Small intestine (tissue), 7 donors: Measurements from ENCODE around the gene AASDH. TPM values are rescaled to one million over a fixed set of nuclear protein-coding genes. Genes with fewer than 3 reads are reported as not detected.
"Not testable (repeated sequence)": the region's sequence is repeated elsewhere in the genome, so short reads cannot be mapped to it uniquely, and the experiment has no call there.

Experiments
- DNase-seq, 2 donors: peaks; one replicate each; pipeline versions ENCODE4 v3.0.0 to v3.0.0-alpha.2; 2013
- FAIRE-seq: peaks from 2 replicates; lab custom pipeline; 2012; peaks lifted over from hg19 to GRCh38; lab: Jason Lieb, UNC
- H3K27ac ChIP-seq, 3 donors: one replicate each; pipeline ENCODE4 v1.5.1; 2013; ENCODE audit warnings: low read length in 2 of 3, mild to moderate bottlenecking in 2 of 3, control low read depth in 1 of 3, inconsistent platforms in 1 of 3, low read depth in 1 of 3, moderate library complexity in 1 of 3
- H3K27me3 ChIP-seq, 3 donors: one replicate each; pipeline ENCODE4 v1.6.1; 2013; ENCODE audit warnings: low read length in 3 of 3, inconsistent platforms in 1 of 3; ENCODE audit not compliant: control insufficient read depth in 3 of 3, insufficient read depth in 3 of 3
- H3K36me3 ChIP-seq, 3 donors: one replicate each; pipeline ENCODE4 v1.6.1; 2013; ENCODE audit warnings: low read length in 3 of 3, inconsistent platforms in 1 of 3, low read depth in 1 of 3, mild to moderate bottlenecking in 1 of 3, moderate library complexity in 1 of 3; ENCODE audit not compliant: control insufficient read depth in 3 of 3, insufficient read depth in 2 of 3
- H3K4me1 ChIP-seq, 3 donors: one replicate each; pipeline ENCODE4 v1.6.1; 2013; ENCODE audit warnings: low read length in 2 of 3, inconsistent platforms in 1 of 3, low read depth in 1 of 3, mild to moderate bottlenecking in 1 of 3, moderate library complexity in 1 of 3; ENCODE audit not compliant: control insufficient read depth in 3 of 3, insufficient read depth in 2 of 3
- H3K4me3 ChIP-seq, 3 donors: one replicate each; pipeline ENCODE4 v1.5.1; 2013; ENCODE audit warnings: low read length in 3 of 3, control low read depth in 1 of 3, inconsistent platforms in 1 of 3, low read depth in 1 of 3, mild to moderate bottlenecking in 1 of 3, moderate library complexity in 1 of 3
- H3K9me3 ChIP-seq, 2 donors: one replicate each; pipeline ENCODE4 v1.6.1; 2013; ENCODE audit warnings: low read depth in 1 of 2, low read length in 1 of 2; ENCODE audit not compliant: control insufficient read depth in 2 of 2, insufficient read depth in 1 of 2
- WGBS, 3 donors: extraction: QIAGEN DNeasy Blood & Tissue Kit; methylation state at CpG; one replicate each; pipeline ENCODE4 v1.1.7; 2013; 5-methylcytosine and 5-hydroxymethylcytosine counted together
- polyA plus RNA-seq, 4 donors: library from polyadenylated mRNA; stranded (reverse) in 3 of 4; unstranded in 1 of 4; fragments of 200-250 nt in 3 of 4; fragments of 120-200 nt in 1 of 4; gene quantifications; one replicate each; pipeline versions ENCODE4 v1.2.1 to v1.2.3, GENCODE V29; 2013
- donor health status: healthy with polysubstance abuse.
- donor health status: control.
- donor health status: control.
- donor health status: Bipolar disorder and iron deficiency.
- donor health status: healthy.

AASDH gene
- polyA plus RNA-seq, 4 donors, result 1.9 to 13.3 (median 4.1) TPM

GRCh38 chr4:56374956-56375355 is 12.3 kb downstream of the AASDH start:
- no peak for FAIRE-seq
- 93 to 100% (median 95%) methylated on average over 1 of the region's 1 CpG for WGBS, 3 donors

GRCh38 chr4:56372774-56373173 is 14.5 kb downstream of the AASDH start:
- Histone ChIP-seq H3K27ac (no peak overlapping the region), H3K4me3 (no peak overlapping the region), H3K36me3 (peaks cover 0 to 14% (median 2%) of the 10 kb centered on the region in 3 donors), H3K4me1 (no peaks in the 10 kb centered on the region), H3K9me3 (no peaks in the 10 kb centered on the region), H3K27me3 (no peaks in the 10 kb centered on the region)
- FAIRE-seq (no peak), DNase-seq (no peak)
- WGBS, 3 donors, result 29 to 96% (median 76%) methylated on average over 1 of the region's 1 CpG

More at GRCh38 chr4:56374956-56375355, 12.3 kb downstream of the AASDH start:
- no peak for DNase-seq
- Histone ChIP-seq H3K4me3 (no peak overlapping the region), H3K27me3 (no peaks in the 10 kb centered on the region), H3K27ac (no peak overlapping the region), H3K36me3 (peaks cover 0 to 10% (median 4%) of the 10 kb centered on the region in 3 donors), H3K9me3 (no peaks in the 10 kb centered on the region), H3K4me1 (no peaks in the 10 kb centered on the region)

- Histone ChIP-seq H3K36me3 (peaks cover 0 to 14% (median 2%) of the 10 kb centered on the region in 3 donors), H3K9me3 (no peaks in the 10 kb centered on the region), H3K27ac (no peak overlapping the region), H3K4me3 (no peak overlapping the region), H3K4me1 (no peaks in the 10 kb centered on the region), H3K27me3 (no peaks in the 10 kb centered on the region)
- 69 to 79% (median 75%) methylated on average over 8 of the region's 8 CpGs for WGBS, 3 donors
- FAIRE-seq (no peak), DNase-seq (no peak)
Observed at GRCh38 chr4:56371426-56372220, 15.7 kb downstream of the AASDH start.

GRCh38 chr4:56370377-56370776 is 16.9 kb downstream of the AASDH start:
- Histone ChIP-seq H3K27ac (no peak overlapping the region), H3K4me3 (no peak overlapping the region)
- WGBS, 3 donors, result 95 to 97% (median 96%) methylated on average over 3 of the region's 3 CpGs

DNA sequence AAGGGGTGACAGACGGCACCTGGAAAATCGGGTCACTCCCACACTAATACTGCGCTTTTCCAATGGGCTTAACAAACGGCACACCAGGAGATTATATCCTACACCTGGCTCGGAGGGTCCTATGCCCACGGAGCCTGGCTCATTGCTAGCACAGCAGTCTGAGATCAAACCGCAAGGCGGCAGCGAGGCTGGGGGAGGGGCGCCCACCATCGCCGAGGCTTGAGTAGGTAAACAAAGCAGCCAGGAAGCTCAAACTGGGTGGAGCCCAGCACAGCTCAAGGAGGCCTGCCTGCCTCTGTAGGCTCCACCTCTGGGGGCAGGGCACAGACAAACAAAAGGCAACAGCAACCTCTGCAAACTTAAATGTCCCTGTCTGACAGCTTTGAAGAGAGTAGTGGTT is 24.3 kb downstream of the AASDH start:
- H3K4me3 ChIP-seq, H3K27me3 ChIP-seq, H3K4me1 ChIP-seq, H3K27ac ChIP-seq, DNase-seq, FAIRE-seq, H3K9me3 ChIP-seq: not testable (repeated sequence)
- peaks cover 0 to 16% (median 3%) of the 10 kb centered on the region in 3 donors for H3K36me3 ChIP-seq
- WGBS, 3 donors, result 95 to 100% (median 96%) methylated on average over 12 of the region's 12 CpGs

More at GRCh38 chr4:56370377-56370776, 16.9 kb downstream of the AASDH start:
- H3K9me3 ChIP-seq, result no peaks in the 10 kb centered on the region
- peaks cover 0 to 14% (median 2%) of the 10 kb centered on the region in 3 donors for H3K36me3 ChIP-seq
- no peaks in the 10 kb centered on the region for H3K4me1 ChIP-seq
- no peaks in the 10 kb centered on the region for H3K27me3 ChIP-seq
- FAIRE-seq (no peak), DNase-seq (no peak)

GRCh38 chr4:56360071-56360470 is 27.2 kb downstream of the AASDH start:
- H3K36me3 ChIP-seq, result peaks cover 3 to 27% (median 3%) of the 10 kb centered on the region in 3 donors
- DNase-seq, result no peak
- H3K27me3 ChIP-seq, result no peaks in the 10 kb centered on the region
- no peaks in the 10 kb centered on the region for H3K4me1 ChIP-seq
- H3K4me3 ChIP-seq, result no peak overlapping the region
- peaks cover 0 to 8% of the 10 kb centered on the region in 2 donors for H3K9me3 ChIP-seq
- no peak overlapping the region for H3K27ac ChIP-seq
- no peak for FAIRE-seq

GRCh38 chr4:56356650-56357049 is 30.6 kb downstream of the AASDH start:
- WGBS, 3 donors, result 97 to 100% (median 99%) methylated on average over 9 of the region's 9 CpGs
- Histone ChIP-seq H3K9me3 (no peaks in the 10 kb centered on the region), H3K27ac (no peak overlapping the region), H3K36me3 (peaks cover 4 to 22% (median 5%) of the 10 kb centered on the region in 3 donors), H3K27me3 (no peaks in the 10 kb centered on the region), H3K4me3 (no peak overlapping the region), H3K4me1 (no peaks in the 10 kb centered on the region)
- no peak for DNase-seq
- FAIRE-seq, result no peak

GRCh38 chr4:56348576-56348975 is 38.7 kb downstream of the AASDH start:
- Histone ChIP-seq H3K9me3 (no peaks in the 10 kb centered on the region), H3K27me3 (no peaks in the 10 kb centered on the region), H3K27ac (no peak overlapping the region), H3K4me3 (no peak overlapping the region), H3K36me3 (peaks cover 8 to 21% (median 8%) of the 10 kb centered on the region in 3 donors), H3K4me1 (no peaks in the 10 kb centered on the region)
- no peak for FAIRE-seq
- no peak for DNase-seq
- 93 to 95% (median 95%) methylated on average over 3 of the region's 3 CpGs for WGBS, 3 donors
